Hepatocyte (in vitro differentiated cells): Measurements from ENCODE around the gene RNF222. TPM values are rescaled to one million over a fixed set of nuclear protein-coding genes. Genes with fewer than 3 reads are reported as not detected.

Experiments used
- DNase-seq: peaks from one replicate; pipeline ENCODE4 v3.0.0-alpha.2; 2016; ENCODE audit warnings: low spot score
- H2AFZ ChIP-seq: fragments of 200-600 bp; sonication (generic); 2 replicates; pipeline ENCODE4 v1.6.0; 2016; ENCODE audit warnings: antibody characterized with exemption, mild to moderate bottlenecking
- H3K27ac ChIP-seq: fragments of 200-600 bp; sonication (generic); 2 replicates; pipeline ENCODE4 v1.5.1; 2016; ENCODE audit warnings: mild to moderate bottlenecking
- H3K27me3 ChIP-seq: fragments of 200-600 bp; sonication (generic); 2 replicates; pipeline ENCODE4 v1.6.1; 2016
- H3K36me3 ChIP-seq: fragments of 200-600 bp; sonication (generic); replicated peaks from 2 replicates; pipeline ENCODE4 v1.5.1; 2016; ENCODE audit warnings: low read depth; ENCODE audit not compliant: insufficient read depth
- H3K4me1 ChIP-seq: fragments of 200-600 bp; sonication (generic); 2 replicates; pipeline ENCODE4 v1.5.1; 2016; ENCODE audit warnings: mild to moderate bottlenecking, moderate library complexity; ENCODE audit not compliant: insufficient read depth
- H3K4me2 ChIP-seq: fragments of 200-600 bp; sonication (generic); 2 replicates; pipeline ENCODE4 v1.6.0; 2016
- H3K4me3 ChIP-seq: fragments of 200-600 bp; sonication (generic); 2 replicates; pipeline ENCODE4 v1.5.1; 2016; ENCODE audit warnings: mild to moderate bottlenecking
- H3K79me2 ChIP-seq: fragments of 200-600 bp; sonication (generic); 2 replicates; pipeline ENCODE4 v1.6.0; 2017; ENCODE audit warnings: mild to moderate bottlenecking
- H3K9me2 ChIP-seq: fragments of 200-600 bp; sonication (generic); replicated peaks from 2 replicates; pipeline ENCODE4 v1.6.0; 2017; ENCODE audit warnings: mild to moderate bottlenecking; ENCODE audit not compliant: insufficient read depth
- H3K9me3 ChIP-seq: fragments of 200-600 bp; sonication (generic); 2 replicates; pipeline ENCODE4 v1.5.1; 2016; ENCODE audit warnings: low read depth, mild to moderate bottlenecking
- H4K20me1 ChIP-seq: fragments of 200-600 bp; sonication (generic); 2 replicates; pipeline ENCODE4 v1.6.0; 2016; ENCODE audit warnings: mild to moderate bottlenecking; ENCODE audit not compliant: insufficient read depth, poor library complexity, severe bottlenecking
- EZH2 ChIP-seq: fragments of 200-600 bp; sonication (generic); IDR thresholded peaks from 2 replicates; pipeline ENCODE4 v1.6.1; 2016; ENCODE audit warnings: antibody characterized with exemption, mild to moderate bottlenecking, borderline replicate concordance
- EZH2phosphoT487 ChIP-seq: fragments of 200-600 bp; sonication (generic); IDR thresholded peaks from one replicate; pipeline ENCODE4 v1.6.1; 2018; ENCODE audit warnings: antibody characterized with exemption, mild to moderate bottlenecking, low read depth, moderate library complexity; ENCODE audit not compliant: unreplicated experiment, severe bottlenecking
- WGBS: methylation state at CpG from one replicate; pipeline ENCODE4 v1.1.6; 2016; ENCODE audit warnings: low lambda C conversion rate; ENCODE audit errors: missing lambda C conversion rate; 5-methylcytosine and 5-hydroxymethylcytosine counted together
- polyA plus RNA-seq: library from polyadenylated mRNA; unstranded; fragments of >200 nt; fragmentation: Nextera tagmentation; extraction: Ambion mirVana; gene quantifications from 2 replicates; pipeline ENCODE4 v1.2.1, GENCODE V29; 2016
- total RNA-seq: library from RNA; depleted of rRNA; stranded (reverse); fragments of >200 nt; gene quantifications from 2 replicates; pipeline ENCODE4 v1.2.3, GENCODE V29; 2014
- TF ChIP-seq, protein P1 (sequence below): fragments of 200-600 bp; sonication (generic); IDR thresholded peaks from 2 replicates; pipeline ENCODE4 v1.5.1; 2016; ENCODE audit warnings: antibody characterized with exemption, mild to moderate bottlenecking; ENCODE audit not compliant: poor library complexity

RNF222 gene
- total and polyA plus RNA-seq, 2 experiments from 2014 or later = not detected

DNA sequence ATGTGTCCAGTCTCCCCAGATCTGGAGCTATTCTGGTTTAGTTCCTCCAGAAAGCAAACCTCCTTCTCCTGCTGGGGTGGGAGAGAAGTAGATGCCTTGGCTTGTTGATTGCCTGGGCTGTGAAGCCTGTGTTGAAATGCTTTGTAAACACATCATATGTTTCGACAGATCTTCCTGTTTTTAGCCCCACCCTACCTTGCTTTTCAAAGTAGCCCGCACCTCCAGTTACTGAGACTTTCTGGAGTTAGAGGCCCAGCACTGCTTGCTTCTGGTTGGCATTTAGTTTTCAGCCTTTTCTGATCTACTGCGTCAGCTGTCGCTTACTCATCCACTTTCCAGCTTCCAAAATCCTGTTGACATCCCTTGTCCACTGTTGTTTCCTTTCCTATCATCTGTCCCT is 20.2 kb upstream of the RNF222 start:
- Histone ChIP-seq H3K9me2 (no peaks in the 10 kb centered on the region), H3K27ac (no peak overlapping the region), H3K4me3 (no peak overlapping the region), H2AFZ (no peak overlapping the region), H3K4me1 (peaks cover 9% of the 10 kb centered on the region), H3K27me3 (peaks cover 4% of the 10 kb centered on the region), H3K4me2 (no peak overlapping the region), H4K20me1 (no peaks in the 10 kb centered on the region), H3K79me2 (no peaks in the 10 kb centered on the region), H3K36me3 (no peaks in the 10 kb centered on the region), H3K9me3 (no peaks in the 10 kb centered on the region)
- WGBS = 81% methylated on average over 4 of the region's 4 CpGs
- no peak for DNase-seq
- TF ChIP-seq, protein P1, sequence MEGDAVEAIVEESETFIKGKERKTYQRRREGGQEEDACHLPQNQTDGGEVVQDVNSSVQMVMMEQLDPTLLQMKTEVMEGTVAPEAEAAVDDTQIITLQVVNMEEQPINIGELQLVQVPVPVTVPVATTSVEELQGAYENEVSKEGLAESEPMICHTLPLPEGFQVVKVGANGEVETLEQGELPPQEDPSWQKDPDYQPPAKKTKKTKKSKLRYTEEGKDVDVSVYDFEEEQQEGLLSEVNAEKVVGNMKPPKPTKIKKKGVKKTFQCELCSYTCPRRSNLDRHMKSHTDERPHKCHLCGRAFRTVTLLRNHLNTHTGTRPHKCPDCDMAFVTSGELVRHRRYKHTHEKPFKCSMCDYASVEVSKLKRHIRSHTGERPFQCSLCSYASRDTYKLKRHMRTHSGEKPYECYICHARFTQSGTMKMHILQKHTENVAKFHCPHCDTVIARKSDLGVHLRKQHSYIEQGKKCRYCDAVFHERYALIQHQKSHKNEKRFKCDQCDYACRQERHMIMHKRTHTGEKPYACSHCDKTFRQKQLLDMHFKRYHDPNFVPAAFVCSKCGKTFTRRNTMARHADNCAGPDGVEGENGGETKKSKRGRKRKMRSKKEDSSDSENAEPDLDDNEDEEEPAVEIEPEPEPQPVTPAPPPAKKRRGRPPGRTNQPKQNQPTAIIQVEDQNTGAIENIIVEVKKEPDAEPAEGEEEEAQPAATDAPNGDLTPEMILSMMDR = no peak
- TF ChIP-seq EZH2 = no peak
- no peak for TF ChIP-seq EZH2phosphoT487

DNA sequence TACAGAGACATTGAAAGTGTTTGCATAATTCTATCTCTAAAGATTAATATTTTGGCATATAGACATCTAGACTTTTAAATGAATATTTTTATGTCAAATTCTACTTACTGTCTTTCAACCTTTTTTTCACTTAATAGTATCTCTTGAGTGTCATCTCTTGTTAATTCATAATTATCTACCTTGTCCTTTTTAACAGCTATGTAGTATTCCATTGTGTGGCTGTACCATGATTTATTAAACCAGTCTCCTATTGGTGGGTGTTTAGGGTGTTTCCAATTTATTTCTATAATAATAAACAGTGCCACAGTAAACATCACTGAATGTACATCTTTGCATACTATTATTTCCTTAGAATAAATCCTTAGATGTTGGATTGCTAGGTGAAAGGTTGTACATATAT is 16.3 kb upstream of the RNF222 start:
- no peak overlapping the region for H3K4me3 ChIP-seq
- H3K36me3 ChIP-seq = no peaks in the 10 kb centered on the region
- H4K20me1 ChIP-seq = no peaks in the 10 kb centered on the region

DNA sequence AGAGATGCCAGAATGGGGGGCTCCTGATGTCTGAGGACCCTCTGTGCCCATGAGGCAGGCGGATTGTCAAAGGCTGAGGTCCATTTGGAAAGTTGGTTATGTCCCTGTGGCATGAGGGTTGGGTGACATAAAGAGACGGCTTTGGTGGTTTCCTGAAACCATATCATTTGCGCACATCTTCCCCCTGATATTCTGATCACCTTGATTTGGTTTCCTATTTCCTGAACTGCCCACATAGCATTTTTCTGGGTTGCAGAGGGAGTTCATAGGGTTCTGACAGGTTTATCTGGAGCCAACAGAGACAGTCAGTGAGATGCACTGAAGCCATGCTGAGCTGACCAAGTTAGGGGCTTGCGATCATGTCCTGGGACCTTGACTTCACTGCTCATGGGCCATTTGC is 15.7 kb upstream of the RNF222 start:
- no peaks in the 10 kb centered on the region for H3K9me2 ChIP-seq
- H3K27ac ChIP-seq = no peak overlapping the region
- H3K4me3 ChIP-seq = no peak overlapping the region
- H3K27me3 ChIP-seq = peaks cover 4% of the 10 kb centered on the region
- H3K4me1 ChIP-seq = no peaks in the 10 kb centered on the region
- WGBS = 98% methylated on average over 4 of the region's 4 CpGs
- H3K36me3 ChIP-seq = no peaks in the 10 kb centered on the region
- H3K9me3 ChIP-seq = no peaks in the 10 kb centered on the region
- no peak for DNase-seq
- H3K4me2 ChIP-seq = no peak overlapping the region
- H4K20me1 ChIP-seq = no peaks in the 10 kb centered on the region
- no peaks in the 10 kb centered on the region for H3K79me2 ChIP-seq
- H2AFZ ChIP-seq = no peak overlapping the region
- TF ChIP-seq EZH2phosphoT487 = no peak
- TF ChIP-seq, protein P1 = no peak
- TF ChIP-seq EZH2 = no peak

More for the DNA sequence above, 16.3 kb upstream of the RNF222 start:
- Histone ChIP-seq H2AFZ (no peak overlapping the region), H3K79me2 (no peaks in the 10 kb centered on the region), H3K27ac (no peak overlapping the region), H3K4me1 (no peaks in the 10 kb centered on the region), H3K9me2 (no peaks in the 10 kb centered on the region), H3K4me2 (no peak overlapping the region), H3K27me3 (peaks cover 4% of the 10 kb centered on the region), H3K9me3 (no peaks in the 10 kb centered on the region)
- DNase-seq = no peak
- TF ChIP-seq, protein P1 = no peak
- TF ChIP-seq EZH2phosphoT487 (no peak), EZH2 (no peak)

DNA sequence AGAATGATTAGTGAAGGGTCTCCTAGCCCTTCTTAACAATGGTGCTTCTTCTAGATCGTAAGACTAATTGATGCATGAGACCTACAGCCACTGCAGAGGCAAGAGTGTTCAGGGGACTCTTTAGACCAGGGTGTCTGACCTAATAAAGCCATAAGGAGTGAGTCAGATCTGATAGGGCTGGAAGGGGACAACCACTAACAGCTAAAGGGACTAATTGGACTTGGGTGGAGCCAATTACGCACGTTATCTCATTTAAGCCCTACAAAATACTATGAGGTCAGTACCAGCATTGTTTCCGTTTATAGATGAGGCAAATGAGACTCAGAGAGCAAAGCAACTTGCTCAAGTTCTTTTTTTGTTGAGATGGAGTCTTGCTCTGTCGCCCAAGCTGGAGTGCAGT is 14.5 kb upstream of the RNF222 start:
- no peak overlapping the region for H3K27ac ChIP-seq
- no peaks in the 10 kb centered on the region for H3K79me2 ChIP-seq
- TF ChIP-seq, protein P1 = no peak
- TF ChIP-seq EZH2phosphoT487 (no peak), EZH2 (no peak)
- no peak overlapping the region for H2AFZ ChIP-seq
- DNase-seq = no peak
- no peaks in the 10 kb centered on the region for H3K4me1 ChIP-seq
- H3K36me3 ChIP-seq = no peaks in the 10 kb centered on the region
- no peaks in the 10 kb centered on the region for H3K9me3 ChIP-seq
- no peak overlapping the region for H3K4me2 ChIP-seq
- no peaks in the 10 kb centered on the region for H3K9me2 ChIP-seq
- 64% methylated on average over 5 of the region's 5 CpGs for WGBS
- no peak overlapping the region for H3K4me3 ChIP-seq
- H3K27me3 ChIP-seq = peaks cover 4% of the 10 kb centered on the region
- no peaks in the 10 kb centered on the region for H4K20me1 ChIP-seq
